IMR-90 (cell line): ENCODE data around the gene BEST1.

ENCODE experiments used
- CEBPB ChIP-seq: IDR thresholded peaks from 2 replicates; pipeline ENCODE4 v1.6.1; 2012; ENCODE audit warnings: low read depth, low read length, improper control_type of control experiment
- MAFK ChIP-seq: IDR thresholded peaks from 2 replicates; pipeline ENCODE4 v1.6.1; 2012; ENCODE audit warnings: low read depth, low read length, improper control_type of control experiment
- MAZ ChIP-seq: IDR thresholded peaks from 2 replicates; pipeline ENCODE4 v1.6.1; 2012; ENCODE audit warnings: low read depth, mild to moderate bottlenecking, low read length, improper control_type of control experiment, moderate library complexity, borderline replicate concordance
- POLR2A ChIP-seq: IDR thresholded peaks from 2 replicates; pipeline ENCODE4 v1.6.1; 2012; ENCODE audit warnings: mild to moderate bottlenecking, low read depth, low read length
- RAD21 ChIP-seq: IDR thresholded peaks from 2 replicates; pipeline ENCODE4 v1.6.1; 2012; ENCODE audit warnings: low read length, improper control_type of control experiment
- RFX5 ChIP-seq: IDR thresholded peaks from 2 replicates; pipeline ENCODE4 v1.8.0; 2012; ENCODE audit warnings: low read depth, mild to moderate bottlenecking, low read length, moderate library complexity
- TF ChIP-seq, protein P1 (sequence below): conservative IDR thresholded peaks from 2 replicates; pipeline ENCODE4 v1.5.1; 2012; ENCODE audit warnings: mild to moderate bottlenecking, low read depth, low read length, improper control_type of control experiment
- TF ChIP-seq, protein P2 (sequence below): fragments of 150-350 bp; IDR thresholded peaks from 2 replicates; pipeline ENCODE4 v1.6.1; 2017; ENCODE audit warnings: mild to moderate bottlenecking, antibody characterized with exemption, low read length, low read depth

DNA sequence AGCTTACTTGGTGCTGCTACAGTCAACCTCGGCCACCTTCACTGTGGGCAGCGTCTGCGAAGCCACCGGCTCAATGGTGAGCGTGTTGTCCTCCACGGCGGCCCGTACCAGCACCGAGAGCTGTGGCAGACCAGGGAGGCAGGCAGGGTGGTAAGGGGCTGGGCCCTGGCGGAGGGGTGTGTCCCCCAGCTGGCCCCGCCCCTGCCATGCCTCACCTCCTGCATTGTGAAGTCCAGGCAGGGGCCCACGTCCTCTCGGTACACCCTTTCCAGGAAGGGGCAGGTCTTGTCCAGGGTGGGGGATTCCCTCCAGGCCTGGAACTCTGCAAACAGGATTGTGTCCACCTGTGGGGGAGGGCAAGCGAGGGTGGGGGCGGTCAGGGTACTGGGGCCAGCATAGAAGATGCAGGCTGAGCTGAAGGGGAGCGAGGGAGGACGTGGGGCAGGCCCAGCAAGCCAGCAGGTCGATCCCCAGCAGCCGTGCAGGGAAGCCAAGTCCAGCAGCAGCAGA, 45.6 kb upstream of the BEST1 start:
- TF ChIP-seq, protein P1, sequence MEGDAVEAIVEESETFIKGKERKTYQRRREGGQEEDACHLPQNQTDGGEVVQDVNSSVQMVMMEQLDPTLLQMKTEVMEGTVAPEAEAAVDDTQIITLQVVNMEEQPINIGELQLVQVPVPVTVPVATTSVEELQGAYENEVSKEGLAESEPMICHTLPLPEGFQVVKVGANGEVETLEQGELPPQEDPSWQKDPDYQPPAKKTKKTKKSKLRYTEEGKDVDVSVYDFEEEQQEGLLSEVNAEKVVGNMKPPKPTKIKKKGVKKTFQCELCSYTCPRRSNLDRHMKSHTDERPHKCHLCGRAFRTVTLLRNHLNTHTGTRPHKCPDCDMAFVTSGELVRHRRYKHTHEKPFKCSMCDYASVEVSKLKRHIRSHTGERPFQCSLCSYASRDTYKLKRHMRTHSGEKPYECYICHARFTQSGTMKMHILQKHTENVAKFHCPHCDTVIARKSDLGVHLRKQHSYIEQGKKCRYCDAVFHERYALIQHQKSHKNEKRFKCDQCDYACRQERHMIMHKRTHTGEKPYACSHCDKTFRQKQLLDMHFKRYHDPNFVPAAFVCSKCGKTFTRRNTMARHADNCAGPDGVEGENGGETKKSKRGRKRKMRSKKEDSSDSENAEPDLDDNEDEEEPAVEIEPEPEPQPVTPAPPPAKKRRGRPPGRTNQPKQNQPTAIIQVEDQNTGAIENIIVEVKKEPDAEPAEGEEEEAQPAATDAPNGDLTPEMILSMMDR = no peak
- no peak for TF ChIP-seq POLR2A
- TF ChIP-seq RFX5 = no peak
- TF ChIP-seq MAZ = no peak
- TF ChIP-seq, protein P2, sequence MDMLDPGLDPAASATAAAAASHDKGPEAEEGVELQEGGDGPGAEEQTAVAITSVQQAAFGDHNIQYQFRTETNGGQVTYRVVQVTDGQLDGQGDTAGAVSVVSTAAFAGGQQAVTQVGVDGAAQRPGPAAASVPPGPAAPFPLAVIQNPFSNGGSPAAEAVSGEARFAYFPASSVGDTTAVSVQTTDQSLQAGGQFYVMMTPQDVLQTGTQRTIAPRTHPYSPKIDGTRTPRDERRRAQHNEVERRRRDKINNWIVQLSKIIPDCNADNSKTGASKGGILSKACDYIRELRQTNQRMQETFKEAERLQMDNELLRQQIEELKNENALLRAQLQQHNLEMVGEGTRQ = no peak
- no peak for TF ChIP-seq RAD21
- TF ChIP-seq MAFK = no peak
- no peak for TF ChIP-seq CEBPB
